K562 (cell line): ENCODE measurements around the gene ARL2. TPM values are rescaled to one million over a fixed set of nuclear protein-coding genes. Genes with fewer than 3 reads are reported as not detected.
A peak's percentile ranks its signal among the peaks of the same experiment; 100 is the strongest.

Source experiments
- AFF1 ChIP-seq, 2 experiments: fragments of 450-650 bp; IDR thresholded peaks; 2 replicates each; pipeline ENCODE4 v1.6.1; 2018; ENCODE audit warnings: mild to moderate bottlenecking in 2 of 2, low read depth in 1 of 2; ENCODE audit not compliant: partially characterized antibody in 2 of 2
- HOXB6 ChIP-seq: fragments of 250-450 bp; sonication (Bioruptor Pico); IDR thresholded peaks from 2 replicates; pipeline ENCODE4 v1.5.1; 2022; ENCODE audit warnings: mild to moderate bottlenecking, borderline replicate concordance
- IRF9 ChIP-seq: fragments of 450-650 bp; IDR thresholded peaks from 2 replicates; pipeline ENCODE4 v1.6.1; 2016; ENCODE audit warnings: missing biosample characterization, missing genetic modification characterization
- KAT8 ChIP-seq: fragments of 450-650 bp; IDR thresholded peaks from 2 replicates; pipeline ENCODE4 v1.6.1; 2016; ENCODE audit warnings: low read depth, mild to moderate bottlenecking
- NR2C2 ChIP-seq, 2 experiments: fragments of 200-800 bp in 1 of 2; sonication (Bioruptor generic) in 1 of 2; sonication (generic) in 1 of 2; formaldehyde crosslinking in 1 of 2; IDR thresholded peaks; 2 replicates each; pipeline versions ENCODE4 v1.6.1 to v1.8.0; 2016 to 2022; ENCODE audit warnings: mild to moderate bottlenecking in 1 of 2, missing compliant biosample characterization in 1 of 2, missing genetic modification characterization in 1 of 2, missing genetic modification reagents in 1 of 2
- PHF20 ChIP-seq: fragments of 450-650 bp; IDR thresholded peaks from 2 replicates; pipeline ENCODE4 v1.6.1; 2018; ENCODE audit not compliant: partially characterized antibody
- SUPT5H ChIP-seq: fragments of 450-650 bp; IDR thresholded peaks from 2 replicates; pipeline ENCODE4 v1.6.1; 2016
- ZNF639 ChIP-seq, 2 experiments: fragments of 200-800 bp in 1 of 2; sonication (Bioruptor generic) in 1 of 2; sonication (generic) in 1 of 2; formaldehyde crosslinking in 1 of 2; IDR thresholded peaks in 1 of 2; conservative IDR thresholded peaks in 1 of 2; 2 replicates each; pipeline versions ENCODE4 v1.5.0 to v1.6.1; 2016 to 2020; ENCODE audit warnings: missing compliant biosample characterization in 1 of 2, missing genetic modification characterization in 1 of 2, missing genetic modification reagents in 1 of 2
- ZNF707 ChIP-seq: fragments of 250-450 bp; sonication (Bioruptor Pico); conservative IDR thresholded peaks from 2 replicates; pipeline ENCODE4 v1.8.0; 2022; ENCODE audit warnings: inconsistent platforms, mild to moderate bottlenecking, moderate library complexity
- polyA plus RNA-seq, 8 experiments: library from polyadenylated mRNA; depleted of rRNA in 4 of 8; stranded (reverse) in 5 of 8; unstranded in 3 of 8; fragments of >200 nt; fragmentation: Nextera tagmentation in 2 of 8; fragmentation: Illumina TruSeq in 1 of 8; extraction: Ambion mirVana in 2 of 8; extraction: Trizol in 1 of 8; gene quantifications; 2 replicates each; pipeline versions ENCODE4 v1.2.1 to v1.2.3, GENCODE V29; 2011 to 2014; ENCODE audit warnings: inconsistent platforms in 1 of 8, missing spikeins in 1 of 8
- total RNA-seq, 7 experiments: library from RNA; depleted of rRNA in 6 of 7; stranded (reverse); fragments of >200 nt in 6 of 7; fragmentation: Illumina TruSeq in 2 of 7; extraction: Trizol in 2 of 7; gene quantifications; 2 replicates each; pipeline versions ENCODE4 v1.2.1 to v1.2.3, GENCODE V29; 2011 to 2021; ENCODE audit warnings: low replicate concordance in 1 of 7

The ARL2 gene
- total and polyA plus RNA-seq, 9 of the 15 experiments (the other 6 are each of a cell fraction or from before 2014, with no cell fraction given): 5.7 to 154 (median 92.2) TPM

DNA sequence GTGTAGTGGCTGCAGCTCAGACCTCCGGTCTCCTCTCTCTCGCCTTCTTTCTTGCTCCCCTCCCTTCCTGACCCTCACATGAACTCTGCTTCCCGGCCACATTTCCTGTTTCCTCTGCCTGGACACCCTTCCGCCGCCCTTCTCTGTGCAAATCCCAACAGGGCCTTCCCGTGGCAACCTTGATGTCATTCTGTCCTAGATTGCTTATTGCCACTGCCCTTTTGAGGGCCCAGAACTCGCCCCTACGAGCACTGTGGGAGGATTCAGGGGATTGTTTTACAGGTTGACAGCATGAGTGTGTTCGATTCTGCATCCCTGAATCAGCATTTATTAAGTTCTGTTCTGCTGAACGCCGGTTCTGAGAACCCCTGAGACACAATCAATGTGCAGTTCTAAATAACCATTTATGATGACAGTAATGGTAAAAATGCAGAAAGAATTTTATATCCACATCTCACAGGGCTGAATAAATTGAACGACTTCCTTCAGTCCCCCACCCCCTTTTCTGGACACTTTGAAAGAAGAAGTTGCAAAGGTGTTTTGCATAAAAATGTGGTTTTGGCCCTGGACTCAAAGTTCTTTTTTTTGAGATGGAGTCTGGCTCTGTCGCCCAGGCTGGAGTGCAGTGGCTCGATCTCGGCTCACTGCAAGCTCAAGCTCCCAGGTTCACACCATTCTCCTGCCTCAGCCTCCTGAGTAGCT, 23.6 kb upstream of the ARL2 start (continued):
- TF ChIP-seq IRF9 (tag) (no peak), ZNF707 (CRISPR knock-in tag) (no peak), SUPT5H (peak; percentile 36), KAT8 (no peak), PHF20 (peak; percentile 60), AFF1 (IDR thresholded peaks at IDR 0.05; ENCODE audit: low read depth in 1 of 2, partially characterized antibody in 2 of 2) (no peak), HOXB6 (CRISPR knock-in tag) (no peak), NR2C2 (CRISPR knock-in tag; IDR thresholded peaks at IDR 0.05) (no peak), NR2C2 (tag; IDR thresholded peaks at IDR 0.05) (peak; percentile 85), ZNF639 (CRISPR knock-in tag; conservative IDR thresholded peaks at IDR 0.05 in 1 of 2, IDR thresholded peaks at IDR 0.05 in 1 of 2) (0 out of 4 replicates have a peak, but pooled peaks of 1 of the 2 experiments have one; percentile 35)
